ENCODE data around the gene ARFRP1.

Gene ARFRP1

GRCh38 chr20:63685269-63686026 lies 22.3 kb downstream of the ARFRP1 start:
- DNase-seq (ENCODE audit: low read depth), result no peak
- peak overlapping the region; percentile 67 for H3K9ac ChIP-seq (ENCODE audit: low read length)
- H3K4me1 ChIP-seq (ENCODE audit: control insufficient read depth, insufficient read depth, low read length), result peaks cover 40% of the 10 kb centered on the region
- H3K36me3 ChIP-seq (ENCODE audit: control insufficient read depth, insufficient read depth, low read length, severe bottlenecking), result peaks cover 4% of the 10 kb centered on the region
- no peaks in the 10 kb centered on the region for H3K27me3 ChIP-seq (replicated peaks; ENCODE audit: control insufficient read depth, insufficient read depth, low read length)
- H3K9me3 ChIP-seq (ENCODE audit: control insufficient read depth, low read length), result no peaks in the 10 kb centered on the region
- H3K4me3 ChIP-seq (ENCODE audit: low read length), result no peak overlapping the region

GRCh38 chr20:63682384-63683139 lies 25.2 kb downstream of the ARFRP1 start:
- peaks cover 12% of the 10 kb centered on the region for H3K36me3 ChIP-seq (ENCODE audit: control insufficient read depth, insufficient read depth, low read length, severe bottlenecking)
- H3K4me1 ChIP-seq (ENCODE audit: control insufficient read depth, insufficient read depth, low read length), result peaks cover 35% of the 10 kb centered on the region
- no peaks in the 10 kb centered on the region for H3K9me3 ChIP-seq (ENCODE audit: control insufficient read depth, low read length)
- peak overlapping the region; percentile 68 for H3K9ac ChIP-seq (ENCODE audit: low read length)
- H3K27me3 ChIP-seq (replicated peaks; ENCODE audit: control insufficient read depth, insufficient read depth, low read length), result no peaks in the 10 kb centered on the region
- H3K4me3 ChIP-seq (ENCODE audit: low read length), result no peak overlapping the region
- peak; percentile 96 for DNase-seq (ENCODE audit: low read depth)

GRCh38 chr20:63681609-63682142 lies 26.1 kb downstream of the ARFRP1 start:
- H3K4me1 ChIP-seq (ENCODE audit: control insufficient read depth, insufficient read depth, low read length), result peaks cover 26% of the 10 kb centered on the region
- H3K36me3 ChIP-seq (ENCODE audit: control insufficient read depth, insufficient read depth, low read length, severe bottlenecking), result peaks cover 18% of the 10 kb centered on the region
- DNase-seq (ENCODE audit: low read depth), result no peak
- no peaks in the 10 kb centered on the region for H3K27me3 ChIP-seq (replicated peaks; ENCODE audit: control insufficient read depth, insufficient read depth, low read length)
- H3K9ac ChIP-seq (ENCODE audit: low read length), result peak overlapping the region; percentile 49
- H3K9me3 ChIP-seq (ENCODE audit: control insufficient read depth, low read length), result no peaks in the 10 kb centered on the region
- H3K4me3 ChIP-seq (ENCODE audit: low read length), result no peak overlapping the region

- H3K27me3 ChIP-seq (replicated peaks; ENCODE audit: control insufficient read depth, insufficient read depth, low read length), result no peaks in the 10 kb centered on the region
- H3K36me3 ChIP-seq (ENCODE audit: control insufficient read depth, insufficient read depth, low read length, severe bottlenecking), result peaks cover 23% of the 10 kb centered on the region
- DNase-seq (ENCODE audit: low read depth), result no peak
- no peak overlapping the region for H3K9ac ChIP-seq (ENCODE audit: low read length)
- peaks cover 20% of the 10 kb centered on the region for H3K4me1 ChIP-seq (ENCODE audit: control insufficient read depth, insufficient read depth, low read length)
- no peak overlapping the region for H3K4me3 ChIP-seq (ENCODE audit: low read length)
- no peaks in the 10 kb centered on the region for H3K9me3 ChIP-seq (ENCODE audit: control insufficient read depth, low read length)
Observed at GRCh38 chr20:63680857-63681608, 26.7 kb downstream of the ARFRP1 start.

GRCh38 chr20:63680427-63680826 lies 27.3 kb downstream of the ARFRP1 start:
- Histone ChIP-seq H3K4me3 (ENCODE audit: low read length) (no peak overlapping the region), H3K4me1 (ENCODE audit: control insufficient read depth, insufficient read depth, low read length) (peaks cover 17% of the 10 kb centered on the region), H3K9me3 (ENCODE audit: control insufficient read depth, low read length) (no peaks in the 10 kb centered on the region), H3K36me3 (ENCODE audit: control insufficient read depth, insufficient read depth, low read length, severe bottlenecking) (peaks cover 28% of the 10 kb centered on the region), H3K27me3 (replicated peaks; ENCODE audit: control insufficient read depth, insufficient read depth, low read length) (no peaks in the 10 kb centered on the region), H3K9ac (ENCODE audit: low read length) (no peak overlapping the region)
- no peak for DNase-seq (ENCODE audit: low read depth)

- peaks cover 17% of the 10 kb centered on the region for H3K4me1 ChIP-seq (ENCODE audit: control insufficient read depth, insufficient read depth, low read length)
- no peaks in the 10 kb centered on the region for H3K9me3 ChIP-seq (ENCODE audit: control insufficient read depth, low read length)
- no peak overlapping the region for H3K9ac ChIP-seq (ENCODE audit: low read length)
- H3K36me3 ChIP-seq (ENCODE audit: control insufficient read depth, insufficient read depth, low read length, severe bottlenecking), result peaks cover 32% of the 10 kb centered on the region
- DNase-seq (ENCODE audit: low read depth), result no peak
- H3K4me3 ChIP-seq (ENCODE audit: low read length), result no peak overlapping the region
- no peaks in the 10 kb centered on the region for H3K27me3 ChIP-seq (replicated peaks; ENCODE audit: control insufficient read depth, insufficient read depth, low read length)
Observed at GRCh38 chr20:63679799-63680305, 27.9 kb downstream of the ARFRP1 start.

- Histone ChIP-seq H3K27me3 (replicated peaks; ENCODE audit: control insufficient read depth, insufficient read depth, low read length) (no peaks in the 10 kb centered on the region), H3K9ac (ENCODE audit: low read length) (no peak overlapping the region), H3K4me1 (ENCODE audit: control insufficient read depth, insufficient read depth, low read length) (peaks cover 17% of the 10 kb centered on the region), H3K9me3 (ENCODE audit: control insufficient read depth, low read length) (no peaks in the 10 kb centered on the region), H3K4me3 (ENCODE audit: low read length) (no peak overlapping the region), H3K36me3 (ENCODE audit: control insufficient read depth, insufficient read depth, low read length, severe bottlenecking) (peaks cover 42% of the 10 kb centered on the region)
- DNase-seq (ENCODE audit: low read depth), result no peak
Observed at GRCh38 chr20:63678667-63679465, 28.9 kb downstream of the ARFRP1 start.

GRCh38 chr20:63678071-63678470 lies 29.7 kb downstream of the ARFRP1 start:
- Histone ChIP-seq H3K4me1 (ENCODE audit: control insufficient read depth, insufficient read depth, low read length) (peaks cover 14% of the 10 kb centered on the region), H3K36me3 (ENCODE audit: control insufficient read depth, insufficient read depth, low read length, severe bottlenecking) (peaks cover 45% of the 10 kb centered on the region), H3K9me3 (ENCODE audit: control insufficient read depth, low read length) (no peaks in the 10 kb centered on the region), H3K9ac (ENCODE audit: low read length) (no peak overlapping the region), H3K4me3 (ENCODE audit: low read length) (no peak overlapping the region), H3K27me3 (replicated peaks; ENCODE audit: control insufficient read depth, insufficient read depth, low read length) (no peaks in the 10 kb centered on the region)
- DNase-seq (ENCODE audit: low read depth), result no peak

- no peaks in the 10 kb centered on the region for H3K9me3 ChIP-seq (ENCODE audit: control insufficient read depth, low read length)
- H3K36me3 ChIP-seq (ENCODE audit: control insufficient read depth, insufficient read depth, low read length, severe bottlenecking), result peaks cover 52% of the 10 kb centered on the region
- no peak for DNase-seq (ENCODE audit: low read depth)
Observed at GRCh38 chr20:63675681-63676368, 32.0 kb downstream of the ARFRP1 start.

GRCh38 chr20:63673951-63674350 lies 33.8 kb downstream of the ARFRP1 start:
- H3K4me1 ChIP-seq (ENCODE audit: control insufficient read depth, insufficient read depth, low read length), result no peaks in the 10 kb centered on the region
- H3K27me3 ChIP-seq (replicated peaks; ENCODE audit: control insufficient read depth, insufficient read depth, low read length), result no peaks in the 10 kb centered on the region
- H3K36me3 ChIP-seq (ENCODE audit: control insufficient read depth, insufficient read depth, low read length, severe bottlenecking), result peaks cover 53% of the 10 kb centered on the region
- DNase-seq (ENCODE audit: low read depth), result no peak
- H3K9me3 ChIP-seq (ENCODE audit: control insufficient read depth, low read length), result no peaks in the 10 kb centered on the region
- no peak overlapping the region for H3K4me3 ChIP-seq (ENCODE audit: low read length)
- no peak overlapping the region for H3K9ac ChIP-seq (ENCODE audit: low read length)

More at GRCh38 chr20:63675681-63676368, 32.0 kb downstream of the ARFRP1 start:
- H3K4me1 ChIP-seq (ENCODE audit: control insufficient read depth, insufficient read depth, low read length), result no peaks in the 10 kb centered on the region
- H3K9ac ChIP-seq (ENCODE audit: low read length), result no peak overlapping the region
- H3K4me3 ChIP-seq (ENCODE audit: low read length), result no peak overlapping the region
- H3K27me3 ChIP-seq (replicated peaks; ENCODE audit: control insufficient read depth, insufficient read depth, low read length), result no peaks in the 10 kb centered on the region
